ENCODE measurements around the gene SET.

DNA sequence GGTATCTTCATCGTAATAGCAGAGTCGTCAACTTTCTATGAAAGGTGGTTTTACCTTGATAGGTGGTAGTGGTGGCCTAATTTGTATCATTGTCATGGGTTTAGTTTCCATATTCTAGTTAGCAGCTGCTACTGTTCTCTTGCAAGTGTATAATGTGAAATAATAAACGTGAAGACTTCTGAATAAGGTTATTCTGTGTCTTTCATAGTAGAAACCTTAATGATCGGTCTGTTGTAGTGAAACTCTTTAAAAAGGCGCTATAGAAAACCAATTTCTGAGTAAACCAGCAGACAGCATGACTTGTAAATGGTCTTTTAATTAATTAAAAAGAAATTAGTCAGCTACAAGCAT, 1.6 kb downstream of the SET start:
- TF ChIP-seq, protein P1, sequence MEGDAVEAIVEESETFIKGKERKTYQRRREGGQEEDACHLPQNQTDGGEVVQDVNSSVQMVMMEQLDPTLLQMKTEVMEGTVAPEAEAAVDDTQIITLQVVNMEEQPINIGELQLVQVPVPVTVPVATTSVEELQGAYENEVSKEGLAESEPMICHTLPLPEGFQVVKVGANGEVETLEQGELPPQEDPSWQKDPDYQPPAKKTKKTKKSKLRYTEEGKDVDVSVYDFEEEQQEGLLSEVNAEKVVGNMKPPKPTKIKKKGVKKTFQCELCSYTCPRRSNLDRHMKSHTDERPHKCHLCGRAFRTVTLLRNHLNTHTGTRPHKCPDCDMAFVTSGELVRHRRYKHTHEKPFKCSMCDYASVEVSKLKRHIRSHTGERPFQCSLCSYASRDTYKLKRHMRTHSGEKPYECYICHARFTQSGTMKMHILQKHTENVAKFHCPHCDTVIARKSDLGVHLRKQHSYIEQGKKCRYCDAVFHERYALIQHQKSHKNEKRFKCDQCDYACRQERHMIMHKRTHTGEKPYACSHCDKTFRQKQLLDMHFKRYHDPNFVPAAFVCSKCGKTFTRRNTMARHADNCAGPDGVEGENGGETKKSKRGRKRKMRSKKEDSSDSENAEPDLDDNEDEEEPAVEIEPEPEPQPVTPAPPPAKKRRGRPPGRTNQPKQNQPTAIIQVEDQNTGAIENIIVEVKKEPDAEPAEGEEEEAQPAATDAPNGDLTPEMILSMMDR (IDR thresholded peaks at IDR 0.05) = no peak
- TF ChIP-seq EZH2 (IDR thresholded peaks at IDR 0.05; ENCODE audit: borderline replicate concordance, insufficient read depth, low read depth, low read length, poor library complexity, severe bottlenecking) = no peak

All from B cell (primary cell).